Activated T-helper 9 cell treated with anti-CD3 and anti-CD28 coated beads, Interleukin-2, amount 50 U/mL, for 16 hours (primary cell): ENCODE measurements around the gene PNPLA4.

Experiments
- DNase-seq: peaks from one replicate; pipeline ENCODE4 v3.0.0-alpha.2; 2020; ENCODE audit warnings: low read depth

Gene PNPLA4

DNA sequence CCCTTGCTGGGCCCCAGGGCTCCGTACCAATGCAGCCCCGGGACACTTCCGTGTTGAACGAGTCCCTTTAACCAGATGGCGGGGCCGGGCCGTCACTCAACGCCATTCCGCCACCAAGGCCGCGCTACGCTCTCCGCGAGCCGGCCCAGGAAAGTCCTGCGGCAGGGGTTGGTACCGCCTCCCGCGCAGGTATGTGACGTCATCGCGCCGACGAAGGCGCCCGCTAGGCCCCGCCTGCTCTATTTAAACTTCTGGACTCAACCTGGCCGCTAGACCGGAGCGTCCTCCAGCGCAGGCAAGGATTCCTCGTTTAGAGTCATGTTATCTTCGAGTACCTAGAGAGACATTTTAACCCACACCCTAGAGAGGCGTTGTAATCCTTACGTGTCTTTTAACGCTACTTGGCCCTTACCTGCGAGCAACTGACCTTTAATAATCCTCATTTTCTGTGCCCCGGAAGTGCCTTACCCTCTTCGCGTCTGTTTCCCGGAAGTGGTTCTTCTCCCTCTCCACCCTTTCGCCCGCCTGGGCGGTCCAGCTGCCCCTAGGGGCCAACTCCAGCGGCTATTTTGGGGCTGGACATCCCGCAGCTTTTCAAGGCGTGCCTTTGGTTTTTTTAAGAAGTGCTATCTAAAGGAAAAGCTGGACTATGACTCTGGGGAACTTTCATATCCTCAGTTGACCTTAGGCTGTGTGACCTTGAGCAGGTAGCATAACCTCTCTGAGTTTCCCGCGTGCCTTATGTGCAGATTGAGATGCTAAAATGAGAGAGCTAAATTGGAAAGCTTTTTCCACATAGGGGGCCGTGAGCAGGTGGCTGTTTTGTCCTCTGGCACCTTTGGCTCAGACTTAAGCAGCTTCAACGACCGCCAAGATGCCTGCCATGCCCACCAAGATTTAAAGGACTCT, at the start of gene PNPLA4:
Gene PNPLA4 (minus strand): TSS at position 155 of the 909 bp plus-strand sequence. CDS start 1,294 bp downstream, outside the sequence.
- peak; percentile 80 for DNase-seq

DNA sequence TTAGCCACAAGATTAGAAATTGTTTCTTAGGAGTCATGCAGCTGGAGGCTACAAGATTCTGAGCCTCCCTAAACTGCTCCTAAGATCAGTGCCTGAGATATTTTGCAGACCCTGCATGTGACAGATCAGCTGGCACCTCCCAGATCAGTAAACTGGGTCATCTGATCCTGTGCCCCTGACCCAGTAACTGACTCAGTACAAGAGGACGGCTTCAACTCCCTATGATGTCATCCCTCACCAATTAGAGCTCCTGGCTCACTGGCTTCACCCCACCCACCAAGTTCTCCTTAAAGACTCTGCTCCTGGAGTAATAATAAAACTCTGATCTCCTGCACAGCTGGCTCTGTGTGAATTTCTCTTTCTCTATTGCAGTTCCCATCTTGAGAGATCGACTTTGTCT, 45.4 kb upstream of the PNPLA4 start:
- DNase-seq, result no peak

- no peak for DNase-seq
These were observed 43.2 kb upstream of the PNPLA4 start for GRCh38 chrX:7970428-7970827.

- DNase-seq, result no peak
These were observed 38.2 kb upstream of the PNPLA4 start for GRCh38 chrX:7965436-7965835.

DNA sequence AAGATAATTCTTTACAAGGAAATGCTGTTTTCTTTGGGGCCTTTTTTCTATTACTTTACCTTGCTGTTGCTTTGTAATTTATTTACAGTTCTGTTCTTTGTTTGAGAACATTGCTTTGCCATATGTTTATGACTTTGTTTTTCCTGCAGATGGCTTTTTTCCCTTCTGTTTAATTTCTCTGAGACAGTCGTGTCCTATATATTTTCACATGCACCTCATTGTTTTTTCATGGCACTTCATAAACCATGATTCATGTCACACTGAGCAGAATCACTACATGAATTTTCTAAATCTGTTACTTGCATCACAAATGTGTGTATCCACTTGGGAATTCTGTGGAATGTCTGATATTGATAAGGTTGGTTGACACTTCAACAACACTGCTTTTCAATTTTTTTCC, 33.0 kb upstream of the PNPLA4 start:
- no peak for DNase-seq

- DNase-seq, result no peak
These were observed 26.2 kb upstream of the PNPLA4 start for GRCh38 chrX:7953446-7953845.

GRCh38 chrX:7950865-7951264, 23.7 kb upstream of the PNPLA4 start:
- DNase-seq, result no peak

DNA sequence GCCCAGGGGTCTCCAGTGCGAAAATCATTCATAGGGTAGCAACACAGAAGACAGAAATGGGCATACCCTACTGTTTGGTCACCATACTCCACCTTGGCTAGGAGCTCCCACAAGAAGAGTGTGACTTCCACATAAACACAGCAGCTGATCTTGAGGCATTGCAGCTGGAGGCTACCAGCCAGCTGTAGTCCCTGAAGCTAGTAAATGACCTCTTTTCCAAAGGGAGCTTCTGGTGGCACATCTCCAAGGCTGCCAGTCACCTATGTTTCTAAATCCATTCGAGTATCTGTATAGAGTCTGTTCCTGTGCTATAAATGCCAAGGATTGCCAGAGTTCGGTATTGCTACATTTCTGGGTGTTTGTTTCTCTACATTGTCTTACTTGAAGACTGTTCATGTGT, 21.3 kb upstream of the PNPLA4 start:
- no peak for DNase-seq

DNA sequence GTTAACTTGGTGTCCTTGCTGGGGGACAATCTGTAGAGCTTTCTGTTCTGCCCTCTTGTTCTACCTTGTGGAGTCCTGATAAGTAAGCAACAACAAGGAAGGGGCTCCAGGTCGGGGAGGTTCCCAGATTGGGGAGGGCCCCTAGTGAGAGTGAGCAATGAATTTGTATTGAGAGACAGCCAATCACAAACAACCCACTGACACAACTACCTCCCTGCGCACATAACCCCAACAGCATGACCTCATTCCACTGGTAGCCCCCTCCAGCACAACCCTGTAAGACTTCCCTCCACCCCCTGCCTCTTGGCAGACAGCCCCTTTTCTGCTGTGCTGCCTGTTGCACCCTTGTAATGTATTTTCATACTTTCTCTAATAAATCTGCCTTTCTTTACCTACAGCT, 19.7 kb upstream of the PNPLA4 start:
- DNase-seq, result no peak

DNA sequence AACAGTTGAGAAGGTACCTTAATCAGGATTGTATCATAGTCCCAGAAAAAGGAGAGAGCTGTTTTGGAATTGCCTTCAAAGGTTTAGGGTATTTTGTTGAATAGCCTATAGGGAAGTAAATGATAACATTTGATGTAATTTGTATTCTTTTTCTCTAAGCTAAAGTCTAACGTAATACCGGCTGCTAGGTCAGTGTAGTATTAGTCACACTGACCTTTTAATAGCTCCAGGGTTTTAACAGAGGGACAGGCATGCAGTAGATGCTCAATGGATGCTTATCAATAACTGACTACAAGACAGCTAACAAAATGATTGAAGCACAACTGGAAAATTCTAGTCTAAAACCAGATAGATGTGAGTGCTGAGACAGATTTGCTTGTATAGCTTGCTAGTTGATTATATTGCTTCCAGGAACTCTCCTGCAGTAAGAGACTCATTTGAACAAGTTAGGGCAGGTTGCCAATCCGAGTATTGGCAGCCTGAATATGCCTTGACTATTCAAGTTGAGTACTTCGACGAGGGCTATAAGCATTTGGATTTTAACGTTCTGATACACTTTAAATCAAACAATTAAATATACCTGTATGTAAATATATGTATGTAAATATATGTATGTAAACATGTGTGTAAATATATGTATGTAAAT, 16.5 kb upstream of the PNPLA4 start:
- no peak for DNase-seq

DNA sequence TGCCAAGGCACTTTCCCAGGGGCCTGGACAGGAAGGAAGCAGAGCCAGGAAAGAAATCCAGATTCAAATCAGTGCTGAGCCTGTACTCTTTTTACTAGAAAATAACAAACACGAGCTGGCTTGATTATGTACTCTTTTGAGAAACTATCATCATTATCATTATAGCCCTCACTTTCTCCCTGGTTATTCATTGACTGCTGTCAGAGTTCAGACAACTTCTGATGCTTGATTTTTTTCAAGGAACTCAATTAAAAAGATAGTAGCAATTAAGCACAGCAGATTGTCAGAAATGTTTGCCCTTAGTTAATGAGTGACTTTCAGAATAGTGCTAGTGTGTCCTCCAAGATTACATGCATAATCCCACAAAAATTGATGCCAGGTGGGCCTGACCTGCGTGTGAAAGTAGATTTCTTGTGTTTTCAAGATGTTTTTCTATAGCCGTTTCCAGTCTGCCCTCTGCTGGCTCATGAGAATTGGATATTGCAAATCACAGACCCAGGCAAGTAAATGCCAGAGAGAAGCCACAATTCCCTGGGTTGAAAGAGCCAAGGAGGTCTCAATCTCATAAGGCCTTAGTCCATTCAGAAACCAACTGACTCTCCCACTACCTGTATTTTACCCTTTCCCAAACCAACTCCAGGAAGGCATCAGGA, 14.3 kb upstream of the PNPLA4 start:
- no peak for DNase-seq

- no peak for DNase-seq
These were observed 6.8 kb upstream of the PNPLA4 start for GRCh38 chrX:7934026-7934425.

GRCh38 chrX:7926914-7927258, 327 bp downstream of the PNPLA4 start:
- DNase-seq, result no peak

DNA sequence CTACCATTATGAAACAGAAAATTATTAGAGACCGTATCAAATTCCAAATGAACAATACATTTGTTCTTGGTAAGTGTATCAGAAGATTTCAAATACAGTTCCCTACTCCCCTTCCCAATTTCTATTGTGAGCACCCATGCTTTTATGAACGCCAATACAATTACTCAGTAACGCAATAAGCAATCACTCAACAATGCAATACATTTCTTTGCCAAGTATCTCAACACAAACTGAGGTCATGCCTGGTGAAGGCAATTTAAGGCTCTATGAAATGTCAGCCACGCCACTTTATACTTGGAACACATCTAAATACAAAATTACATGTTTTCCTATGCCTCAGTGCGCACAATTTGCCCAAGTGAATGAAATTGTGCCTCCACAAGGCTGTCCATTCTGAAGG, 712 bp downstream of the PNPLA4 start:
- no peak for DNase-seq

- peak; percentile 29 for DNase-seq
These were observed 1.2 kb downstream of the PNPLA4 start for GRCh38 chrX:7925867-7926472.

DNA sequence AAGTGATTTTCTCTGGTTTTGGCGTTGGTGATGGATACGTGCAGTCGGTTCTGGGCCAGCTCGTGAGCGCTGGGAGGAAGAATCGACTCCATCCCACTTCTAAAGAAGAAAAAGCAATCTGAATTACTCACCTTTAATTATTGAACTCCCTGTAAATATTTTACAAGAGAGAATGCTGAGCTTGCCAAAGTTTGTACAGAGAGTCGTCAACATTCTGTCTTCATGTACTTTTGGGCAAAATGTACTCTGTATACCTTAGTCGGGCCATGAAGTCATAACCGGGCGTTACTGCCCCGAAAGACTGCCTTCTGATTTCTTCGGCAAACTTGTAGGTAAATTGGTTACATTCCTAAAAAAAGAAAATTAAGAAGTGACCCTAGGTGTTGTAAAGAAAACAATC, 5.5 kb downstream of the PNPLA4 start:
- no peak for DNase-seq

DNA sequence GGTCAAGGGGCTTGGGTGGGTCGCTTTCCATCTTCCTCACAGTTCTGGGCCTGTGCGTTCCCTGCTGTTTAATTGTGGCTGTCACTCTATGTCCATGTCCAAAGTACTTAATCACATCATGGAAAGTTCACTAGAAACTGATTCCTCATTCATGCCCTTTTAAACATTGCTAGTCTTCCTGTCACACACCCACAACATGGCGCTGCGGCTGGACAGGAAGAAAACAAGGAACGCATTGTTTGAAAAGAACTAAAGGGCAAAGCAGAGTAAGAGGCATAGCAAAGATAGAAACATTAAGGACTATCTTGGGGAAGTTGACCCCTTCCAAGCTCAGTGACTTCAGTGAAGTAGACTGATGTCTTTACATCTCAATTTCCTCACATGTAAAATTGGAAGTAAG, 18.4 kb downstream of the PNPLA4 start:
- no peak for DNase-seq

GRCh38 chrX:7904562-7904961, 22.7 kb downstream of the PNPLA4 start:
- DNase-seq, result no peak

- no peak for DNase-seq
These were observed 35.3 kb downstream of the PNPLA4 start for GRCh38 chrX:7891928-7892327.

DNA sequence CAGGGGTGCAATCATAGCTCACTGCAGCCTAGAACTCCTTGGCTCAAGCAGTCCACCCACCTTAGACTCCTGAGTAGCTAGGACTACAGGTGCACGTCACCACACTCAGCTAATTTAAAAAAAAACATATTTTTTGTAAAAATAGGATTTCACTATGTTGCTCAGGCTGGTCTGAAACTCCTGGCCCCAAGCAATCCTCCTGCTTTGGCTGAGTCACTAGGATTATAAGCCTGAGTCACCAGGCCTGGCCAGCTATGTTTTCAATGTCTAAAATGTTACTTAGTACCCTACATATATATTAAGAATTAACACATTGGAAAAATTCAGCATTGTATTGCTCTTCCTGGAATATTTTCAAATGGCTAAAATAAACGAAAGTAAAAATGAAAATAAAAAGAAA, 37.5 kb downstream of the PNPLA4 start:
- no peak for DNase-seq

DNA sequence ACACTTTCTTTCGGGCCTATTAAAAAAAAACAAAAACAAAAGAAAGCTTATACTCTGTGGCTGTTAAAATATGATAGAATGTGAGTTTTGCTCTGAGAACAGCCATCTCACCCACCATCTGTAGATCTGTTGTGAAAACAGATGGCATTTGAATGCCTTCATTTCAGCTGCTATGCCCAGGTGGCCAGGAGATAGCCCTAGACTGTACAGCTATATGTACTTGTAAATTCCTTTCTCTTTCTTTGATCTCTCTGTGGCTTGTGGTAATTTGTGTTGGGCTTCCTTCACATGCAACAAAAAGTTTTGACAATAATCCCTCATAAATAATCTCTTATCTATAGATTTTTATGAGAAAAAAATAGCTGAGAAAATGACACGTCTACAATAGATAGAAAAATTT, 38.1 kb downstream of the PNPLA4 start:
- no peak for DNase-seq

DNA sequence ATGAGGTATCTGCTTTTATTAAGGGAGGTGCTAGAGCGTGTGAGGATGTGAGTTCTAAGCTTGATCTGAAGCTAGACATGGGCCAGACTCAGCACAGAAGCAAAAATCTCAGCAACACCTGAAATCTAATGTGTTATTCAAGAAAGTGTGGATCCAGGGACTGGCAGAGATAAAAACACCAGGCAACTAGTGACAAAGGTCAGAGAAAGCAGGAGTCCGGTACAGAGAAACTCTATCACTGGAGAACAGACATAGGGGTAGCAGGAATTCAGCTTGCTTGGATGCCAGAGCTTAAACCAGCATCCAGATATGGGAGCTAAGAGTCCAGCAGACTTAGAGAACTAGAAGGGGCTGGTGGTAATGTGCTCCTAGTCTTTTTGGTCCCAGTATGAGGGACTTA, 50.3 kb downstream of the PNPLA4 start:
- no peak for DNase-seq

GRCh38 chrX:7872042-7872441, 55.2 kb downstream of the PNPLA4 start:
- DNase-seq, result no peak
